ENCODE results near the gene DZIP1L.

GRCh38 chr3:138119423-138119766 is 4.0 kb upstream of the DZIP1L start:
- TF ChIP-seq POLR2A (IDR thresholded peaks at IDR 0.05): no peak
- TF ChIP-seq CTCF (IDR thresholded peaks at IDR 0.05): no peak

Data from Peyer's patch (tissue), 4 donors.